Neural cell (in vitro differentiated cells): ENCODE results near the gene CNTN6.

ENCODE experiments used
- CTCF ChIP-seq: fragments of 450-650 bp; IDR thresholded peaks from 2 replicates; pipeline ENCODE4 v1.5.1; 2014; ENCODE audit warnings: antibody characterized with exemption, mild to moderate bottlenecking, moderate library complexity; ENCODE audit not compliant: poor library complexity, severe bottlenecking
- SMC3 ChIP-seq: fragments of 450-650 bp; conservative IDR thresholded peaks from 2 replicates; pipeline ENCODE4 v1.6.1; 2014; ENCODE audit warnings: antibody characterized with exemption, mild to moderate bottlenecking, moderate library complexity; ENCODE audit not compliant: poor library complexity

DNA sequence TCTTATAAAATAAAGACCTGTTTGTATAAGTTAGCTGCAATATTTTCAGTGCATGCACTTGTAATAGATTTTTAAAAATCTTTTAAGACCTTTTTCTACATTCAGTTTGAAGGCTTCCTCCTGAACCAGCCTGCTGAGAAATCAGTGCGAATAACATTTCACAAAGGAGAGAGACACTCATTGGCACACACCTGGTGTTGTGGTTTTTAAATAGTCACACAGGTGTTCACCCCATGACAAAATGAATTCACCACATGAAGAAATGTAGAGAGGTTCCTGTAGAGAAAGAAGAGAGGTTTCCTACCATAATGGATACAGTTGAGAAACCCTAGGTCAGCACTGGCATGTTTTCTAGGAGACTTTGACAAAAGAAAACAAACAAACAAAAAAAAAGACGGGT is 237.3 kb downstream of the CNTN6 start:
- TF ChIP-seq SMC3 = no peak
- no peak for TF ChIP-seq CTCF
